ENCODE data around the gene TSPAN9. TPM values are rescaled to one million over a fixed set of nuclear protein-coding genes. Genes with fewer than 3 reads are reported as not detected.
A peak's percentile ranks its signal among the peaks of the same experiment; 100 is the strongest.

Gene TSPAN9
- polyA plus RNA-seq, 1 of the 3 experiments (the other 2 are of a cell fraction) = 34.9 TPM

GRCh38 chr12:3084742-3085141, 7.6 kb downstream of the TSPAN9 start:
- peaks cover 8% of the 10 kb centered on the region; the same call in 1 of the 2 replicates for H3K79me2 ChIP-seq (ENCODE audit: insufficient read depth)
- POLR2A ChIA-PET = no interaction called here

DNA sequence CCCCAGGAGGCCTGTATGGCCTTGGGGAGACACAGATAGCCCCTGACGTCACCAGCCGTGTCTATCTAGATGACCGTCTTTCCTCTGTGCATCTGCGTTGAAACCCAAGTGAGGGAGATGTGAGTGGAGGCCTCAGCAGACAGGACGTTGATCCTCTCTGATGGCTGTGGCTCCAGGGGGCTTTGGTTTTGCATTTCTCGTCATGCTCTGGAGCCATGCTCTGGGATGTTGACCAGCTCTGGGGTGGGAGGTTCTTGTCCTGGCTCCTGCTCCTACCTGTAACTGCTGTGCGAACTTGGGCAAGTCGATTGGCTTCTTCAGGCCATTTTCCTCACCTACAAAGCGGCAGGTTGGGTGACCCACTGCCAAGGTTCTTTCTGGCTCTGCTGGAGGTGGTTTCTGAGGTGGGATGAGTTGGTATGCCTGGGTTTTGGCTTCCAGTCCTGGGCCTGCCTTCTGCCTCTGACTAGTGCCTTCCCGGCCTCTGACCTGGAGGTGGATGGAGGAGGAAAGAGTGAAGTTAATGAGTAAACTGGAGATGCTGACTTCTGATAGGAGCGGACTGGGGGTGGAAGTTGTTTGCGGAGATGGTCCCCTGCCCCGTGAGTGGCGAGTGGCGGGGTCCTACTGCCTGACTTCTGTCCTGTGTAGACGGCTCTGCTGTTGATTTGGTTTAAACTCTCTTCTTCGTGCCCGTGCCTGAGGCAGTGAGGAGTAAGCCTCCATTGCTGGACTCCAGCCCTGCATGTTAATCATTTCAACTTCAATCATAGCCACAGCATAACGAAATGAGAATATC, 8.4 kb downstream of the TSPAN9 start:
- Histone ChIP-seq H3K27ac (ENCODE audit: low read depth in 2 of 2, low read length in 1 of 2) (peak overlapping the region in 1 of 2 experiments; percentile 65; a peak in 1 of 4 replicates), H2AFZ (ENCODE audit: low read depth) (no peak overlapping the region), H3K4me3 (ENCODE audit: low read depth in 2 of 2, low read length in 1 of 2) (no peak overlapping the region), H3K36me3 (replicated peaks in 1 of 2; ENCODE audit: control insufficient read depth in 1 of 2, insufficient read depth in 2 of 2, low read length in 1 of 2) (no peaks in the 10 kb centered on the region), H3K9ac (no peak overlapping the region), H3K27me3 (ENCODE audit: insufficient read depth) (no peaks in the 10 kb centered on the region), H3K9me2 (no peaks in the 10 kb centered on the region), H3K79me2 (ENCODE audit: insufficient read depth) (peaks cover 3% of the 10 kb centered on the region; the same call in 1 of the 2 replicates), H3K4me1 (ENCODE audit: control insufficient read depth in 1 of 2, insufficient read depth in 2 of 2, low read depth in 1 of 2, low read length in 1 of 2) (peaks cover 0 to 21% of the 10 kb centered on the region in 2 experiments; a peak in 2 of 4 replicates), H3F3A (replicated peaks; ENCODE audit: insufficient read depth) (no peaks in the 10 kb centered on the region), H3K9me3 (no peaks in the 10 kb centered on the region), H4K20me1 (ENCODE audit: insufficient read depth) (no peaks in the 10 kb centered on the region; the same call in 1 of the 2 replicates), H3K4me2 (no peak overlapping the region)
- DNase-seq = no peak
- ChIA-PET POLR2A (no interaction called here), CTCF (no interaction called here)
- 77% methylated on average over 13 of the region's 19 CpGs for WGBS (ENCODE audit: low lambda C conversion rate)
- TF ChIP-seq POLR2AphosphoS5 (IDR thresholded peaks at IDR 0.05; ENCODE audit: low read depth, low read length) (no peak), MXI1 (IDR thresholded peaks at IDR 0.05; ENCODE audit: low read depth, low read length) (no peak), ELF1 (IDR thresholded peaks at IDR 0.05) (no peak), SIN3A (IDR thresholded peaks at IDR 0.05; ENCODE audit: borderline replicate concordance, low read depth, low read length) (no peak), GABPA (IDR thresholded peaks at IDR 0.05; ENCODE audit: low read depth) (no peak), NFIC (IDR thresholded peaks at IDR 0.05; ENCODE audit: borderline replicate concordance) (no peak), CTCF (IDR thresholded peaks at IDR 0.05) (no peak), RCOR1 (IDR thresholded peaks at IDR 0.05; ENCODE audit: low read length) (no peak)
- TF ChIP-seq, protein P1, sequence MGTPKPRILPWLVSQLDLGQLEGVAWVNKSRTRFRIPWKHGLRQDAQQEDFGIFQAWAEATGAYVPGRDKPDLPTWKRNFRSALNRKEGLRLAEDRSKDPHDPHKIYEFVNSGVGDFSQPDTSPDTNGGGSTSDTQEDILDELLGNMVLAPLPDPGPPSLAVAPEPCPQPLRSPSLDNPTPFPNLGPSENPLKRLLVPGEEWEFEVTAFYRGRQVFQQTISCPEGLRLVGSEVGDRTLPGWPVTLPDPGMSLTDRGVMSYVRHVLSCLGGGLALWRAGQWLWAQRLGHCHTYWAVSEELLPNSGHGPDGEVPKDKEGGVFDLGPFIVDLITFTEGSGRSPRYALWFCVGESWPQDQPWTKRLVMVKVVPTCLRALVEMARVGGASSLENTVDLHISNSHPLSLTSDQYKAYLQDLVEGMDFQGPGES (IDR thresholded peaks at IDR 0.05; ENCODE audit: low read depth, low read length) = no peak

More at GRCh38 chr12:3084742-3085141, 7.6 kb downstream of the TSPAN9 start:
- CTCF ChIA-PET = interaction anchor here (3.3 kb wide), 1 partner anchor 11 kb away, joined by 11 read pairs; no protein-coding TSS in a partner anchor
- Histone ChIP-seq H3K4me1 (ENCODE audit: control insufficient read depth in 1 of 2, insufficient read depth in 2 of 2, low read depth in 1 of 2, low read length in 1 of 2) (peaks cover 0 to 21% of the 10 kb centered on the region in 2 experiments; a peak in 2 of 4 replicates), H3K9me2 (no peaks in the 10 kb centered on the region), H3K27ac (ENCODE audit: low read depth in 2 of 2, low read length in 1 of 2) (no peak overlapping the region), H3K36me3 (replicated peaks in 1 of 2; ENCODE audit: control insufficient read depth in 1 of 2, insufficient read depth in 2 of 2, low read length in 1 of 2) (no peaks in the 10 kb centered on the region), H4K20me1 (ENCODE audit: insufficient read depth) (no peaks in the 10 kb centered on the region; the same call in 1 of the 2 replicates), H3K27me3 (ENCODE audit: insufficient read depth) (no peaks in the 10 kb centered on the region), H3K4me2 (no peak overlapping the region), H2AFZ (ENCODE audit: low read depth) (no peak overlapping the region), H3K9me3 (no peaks in the 10 kb centered on the region), H3K4me3 (ENCODE audit: low read depth in 2 of 2, low read length in 1 of 2) (no peak overlapping the region), H3F3A (replicated peaks; ENCODE audit: insufficient read depth) (no peaks in the 10 kb centered on the region), H3K9ac (no peak overlapping the region)
- 92% methylated on average over 9 of the region's 12 CpGs for WGBS (ENCODE audit: low lambda C conversion rate)
- DNase-seq = no peak
- TF ChIP-seq FOXJ3 (CRISPR knock-in tag; IDR thresholded peaks at IDR 0.05) = no peak
- TF ChIP-seq TCF12 (IDR thresholded peaks at IDR 0.05) = no peak

Measured in SK-N-SH (cell line).